Calu3 (cell line): ENCODE measurements around the gene MB21D2. TPM values are rescaled to one million over a fixed set of nuclear protein-coding genes. Genes with fewer than 3 reads are reported as not detected.

ENCODE experiments used
- BruUV-seq: library from RNA; stranded (reverse); fragments of 400-500 nt; replicated peaks from 2 replicates; lab custom pipeline; 2021; lab: Mats Ljungman, UMichigan
- CTCF ChIA-PET: fragments of 300-600 bp; sonication (Branson Sonifier 250); formaldehyde crosslinking; loops from one replicate; lab custom pipeline; 2022; ENCODE audit warnings: antibody characterized with exemption; lab: Charles Lee
- DNase-seq: peaks from one replicate; pipeline ENCODE4 v3.0.0; 2022
- H3K27ac Mint-ChIP-seq: one replicate; pipeline ENCODE4 v1.8.0; 2022; ENCODE audit warnings: mixed read lengths; ENCODE audit not compliant: unreplicated experiment
- H3K27me3 Mint-ChIP-seq: one replicate; pipeline ENCODE4 v1.8.0; 2022; ENCODE audit warnings: mixed read lengths; ENCODE audit not compliant: unreplicated experiment
- H3K36me3 Mint-ChIP-seq: one replicate; pipeline ENCODE4 v1.8.0; 2022; ENCODE audit warnings: mild to moderate bottlenecking, moderate library complexity, mixed read lengths; ENCODE audit not compliant: insufficient read depth, unreplicated experiment
- H3K4me1 Mint-ChIP-seq: one replicate; pipeline ENCODE4 v1.8.0; 2022; ENCODE audit warnings: mild to moderate bottlenecking, low read depth, mixed read lengths; ENCODE audit not compliant: unreplicated experiment
- H3K4me3 Mint-ChIP-seq: one replicate; pipeline ENCODE4 v1.8.0; 2022; ENCODE audit warnings: mild to moderate bottlenecking, low read depth, moderate library complexity, mixed read lengths; ENCODE audit not compliant: unreplicated experiment
- H3K9me3 Mint-ChIP-seq: one replicate; pipeline ENCODE4 v1.8.0; 2022; ENCODE audit warnings: low read depth, mixed read lengths; ENCODE audit not compliant: unreplicated experiment
- intact Hi-C: fragments of 100-400 bp; cut with micrococcal nuclease; formaldehyde crosslinking; loops from one replicate; pipeline ENCODE4 v1.10.0; 2022; ENCODE audit not compliant: unreplicated experiment
- total RNA-seq: library from RNA; stranded (reverse); gene quantifications from 2 replicates; pipeline ENCODE4 v1.2.3, GENCODE V29; 2022
- TF ChIP-seq, protein P1 (sequence below): fragments of 200-600 bp; IDR thresholded peaks from one replicate; pipeline ENCODE4 v1.8.0; 2022; ENCODE audit warnings: antibody characterized with exemption; ENCODE audit not compliant: unreplicated experiment

The MB21D2 gene
- total RNA-seq, 1 experiment from 2014 or later, result 11.9 TPM

DNA sequence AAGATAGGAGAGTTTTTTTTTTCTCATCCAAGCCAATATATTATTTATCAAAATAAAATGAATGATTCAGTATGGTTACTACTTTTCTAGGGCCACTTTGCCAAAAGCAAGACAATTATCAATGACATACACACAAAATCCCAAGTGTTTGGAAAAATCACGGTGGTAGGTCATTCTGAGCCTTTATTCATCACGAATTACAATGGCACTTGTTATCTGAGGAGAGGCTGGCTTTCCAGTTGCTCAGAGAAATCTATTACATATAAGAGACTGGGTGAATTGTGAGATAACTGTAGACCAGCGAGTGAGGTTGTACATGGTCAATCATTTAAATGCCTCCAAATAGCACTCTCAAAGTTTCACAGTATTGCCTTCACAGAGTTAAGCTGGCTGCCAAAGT, 169.9 kb downstream of the MB21D2 start:
- DNase-seq, result no peak
- Mint-ChIP-seq H3K27ac (no peak overlapping the region), H3K4me3 (no peak overlapping the region), H3K9me3 (peaks cover 2% of the 10 kb centered on the region), H3K4me1 (no peaks in the 10 kb centered on the region), H3K36me3 (no peaks in the 10 kb centered on the region), H3K27me3 (no peaks in the 10 kb centered on the region)
- TF ChIP-seq, protein P1, sequence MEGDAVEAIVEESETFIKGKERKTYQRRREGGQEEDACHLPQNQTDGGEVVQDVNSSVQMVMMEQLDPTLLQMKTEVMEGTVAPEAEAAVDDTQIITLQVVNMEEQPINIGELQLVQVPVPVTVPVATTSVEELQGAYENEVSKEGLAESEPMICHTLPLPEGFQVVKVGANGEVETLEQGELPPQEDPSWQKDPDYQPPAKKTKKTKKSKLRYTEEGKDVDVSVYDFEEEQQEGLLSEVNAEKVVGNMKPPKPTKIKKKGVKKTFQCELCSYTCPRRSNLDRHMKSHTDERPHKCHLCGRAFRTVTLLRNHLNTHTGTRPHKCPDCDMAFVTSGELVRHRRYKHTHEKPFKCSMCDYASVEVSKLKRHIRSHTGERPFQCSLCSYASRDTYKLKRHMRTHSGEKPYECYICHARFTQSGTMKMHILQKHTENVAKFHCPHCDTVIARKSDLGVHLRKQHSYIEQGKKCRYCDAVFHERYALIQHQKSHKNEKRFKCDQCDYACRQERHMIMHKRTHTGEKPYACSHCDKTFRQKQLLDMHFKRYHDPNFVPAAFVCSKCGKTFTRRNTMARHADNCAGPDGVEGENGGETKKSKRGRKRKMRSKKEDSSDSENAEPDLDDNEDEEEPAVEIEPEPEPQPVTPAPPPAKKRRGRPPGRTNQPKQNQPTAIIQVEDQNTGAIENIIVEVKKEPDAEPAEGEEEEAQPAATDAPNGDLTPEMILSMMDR, result no peak
- CTCF ChIA-PET, result interaction anchor here (0.5 kb wide), 1 partner anchor 142 kb away, joined by 3 read pairs; no protein-coding TSS in a partner anchor
- no TSS peak for BruUV-seq
- intact Hi-C loops, result no loop called here

DNA sequence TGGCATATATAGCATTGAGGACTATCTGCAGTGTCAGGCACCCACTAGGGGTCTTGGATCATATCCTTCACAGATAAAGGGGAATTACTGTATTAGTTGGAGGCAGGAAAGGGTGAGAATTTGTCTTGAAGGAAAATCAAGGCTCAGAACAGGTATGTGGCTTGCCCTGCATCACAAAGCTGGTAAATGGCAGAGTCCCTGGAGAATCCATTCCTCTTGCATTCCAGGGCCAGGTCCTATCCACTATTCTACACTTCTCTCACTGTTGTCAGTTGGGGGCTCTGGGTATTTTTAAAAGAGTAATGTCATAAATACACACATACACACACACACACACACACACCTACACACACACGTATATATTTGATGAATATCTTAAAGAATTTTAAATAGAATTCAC, 170.5 kb downstream of the MB21D2 start:
- H3K27me3 Mint-ChIP-seq, result no peaks in the 10 kb centered on the region
- H3K9me3 Mint-ChIP-seq, result peaks cover 2% of the 10 kb centered on the region
- no peaks in the 10 kb centered on the region for H3K36me3 Mint-ChIP-seq
- no peaks in the 10 kb centered on the region for H3K4me1 Mint-ChIP-seq
- CTCF ChIA-PET, result interaction anchor here (0.5 kb wide), 1 partner anchor 142 kb away, joined by 3 read pairs; no protein-coding TSS in a partner anchor
- no TSS peak for BruUV-seq
- TF ChIP-seq, protein P1, result no peak
- no peak for DNase-seq
- no peak overlapping the region for H3K4me3 Mint-ChIP-seq
- no peak overlapping the region for H3K27ac Mint-ChIP-seq
- intact Hi-C loops, result no loop called here

Other genes with a start within 250 kb of the MB21D2 start
- 9.7 and 15.7 TPM in 2 replicates for gene FGF12, start 190.3 kb downstream of the MB21D2 start, total RNA-seq